GM12864 (cell line): Measurements from ENCODE around the gene OTUD1.

Experiments
- DNase-seq: peaks from one replicate; pipeline ENCODE4 v3.0.0-alpha.2; 2011; ENCODE audit warnings: low read depth
- H3K4me3 ChIP-seq: 2 replicates; pipeline ENCODE4 v1.5.1; 2011; ENCODE audit warnings: mild to moderate bottlenecking, low read depth, low read length, control low read depth
- TF ChIP-seq, protein P1 (sequence below): IDR thresholded peaks from 2 replicates; pipeline ENCODE4 v1.5.1; 2011; ENCODE audit warnings: low read depth, mild to moderate bottlenecking, moderate library complexity, low read length, control low read depth, inconsistent platforms; ENCODE audit errors: missing control alignments

The OTUD1 gene

DNA sequence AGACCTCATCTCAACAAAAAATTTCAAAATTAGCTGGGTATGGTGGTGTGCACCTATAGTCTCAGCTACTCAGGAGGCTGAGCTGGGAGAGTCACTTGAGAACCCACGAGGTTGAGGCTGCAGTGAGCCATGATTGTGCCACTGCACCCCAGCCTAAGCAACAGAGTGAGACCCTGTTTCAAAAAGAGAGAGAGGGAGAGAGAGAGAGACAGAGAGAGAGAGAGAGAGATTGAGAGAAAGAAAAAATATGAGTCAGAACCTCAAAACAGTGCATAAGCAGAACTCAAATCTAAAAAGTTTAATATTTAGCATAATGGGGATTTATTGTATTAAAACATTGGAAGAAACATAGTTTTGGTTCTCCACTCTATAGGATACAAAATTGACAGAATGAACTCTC, 17.5 kb upstream of the OTUD1 start:
- TF ChIP-seq, protein P1, sequence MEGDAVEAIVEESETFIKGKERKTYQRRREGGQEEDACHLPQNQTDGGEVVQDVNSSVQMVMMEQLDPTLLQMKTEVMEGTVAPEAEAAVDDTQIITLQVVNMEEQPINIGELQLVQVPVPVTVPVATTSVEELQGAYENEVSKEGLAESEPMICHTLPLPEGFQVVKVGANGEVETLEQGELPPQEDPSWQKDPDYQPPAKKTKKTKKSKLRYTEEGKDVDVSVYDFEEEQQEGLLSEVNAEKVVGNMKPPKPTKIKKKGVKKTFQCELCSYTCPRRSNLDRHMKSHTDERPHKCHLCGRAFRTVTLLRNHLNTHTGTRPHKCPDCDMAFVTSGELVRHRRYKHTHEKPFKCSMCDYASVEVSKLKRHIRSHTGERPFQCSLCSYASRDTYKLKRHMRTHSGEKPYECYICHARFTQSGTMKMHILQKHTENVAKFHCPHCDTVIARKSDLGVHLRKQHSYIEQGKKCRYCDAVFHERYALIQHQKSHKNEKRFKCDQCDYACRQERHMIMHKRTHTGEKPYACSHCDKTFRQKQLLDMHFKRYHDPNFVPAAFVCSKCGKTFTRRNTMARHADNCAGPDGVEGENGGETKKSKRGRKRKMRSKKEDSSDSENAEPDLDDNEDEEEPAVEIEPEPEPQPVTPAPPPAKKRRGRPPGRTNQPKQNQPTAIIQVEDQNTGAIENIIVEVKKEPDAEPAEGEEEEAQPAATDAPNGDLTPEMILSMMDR: no peak
- H3K4me3 ChIP-seq: no peak overlapping the region
- DNase-seq: no peak

DNA sequence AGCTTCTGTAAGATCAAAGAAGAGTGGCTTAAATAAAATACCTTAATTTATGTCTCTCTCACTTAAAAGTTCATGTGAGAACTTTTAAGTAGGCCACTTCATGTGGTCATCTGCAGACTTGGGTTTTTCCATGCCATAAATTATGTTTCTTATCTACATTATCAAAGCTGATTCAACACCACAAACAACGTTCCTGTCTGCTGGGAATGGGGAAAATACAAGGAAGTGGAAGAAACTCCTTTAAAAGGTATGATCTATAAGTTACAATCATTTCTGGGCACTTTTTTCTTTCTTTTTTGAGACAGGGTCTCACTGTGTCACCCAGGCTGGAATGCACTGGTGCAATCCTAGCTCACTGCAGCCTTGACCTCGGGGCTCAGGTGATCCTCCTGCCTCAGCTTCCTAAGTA, 16.9 kb upstream of the OTUD1 start:
- TF ChIP-seq, protein P1: no peak
- no peak overlapping the region for H3K4me3 ChIP-seq
- DNase-seq: no peak

DNA sequence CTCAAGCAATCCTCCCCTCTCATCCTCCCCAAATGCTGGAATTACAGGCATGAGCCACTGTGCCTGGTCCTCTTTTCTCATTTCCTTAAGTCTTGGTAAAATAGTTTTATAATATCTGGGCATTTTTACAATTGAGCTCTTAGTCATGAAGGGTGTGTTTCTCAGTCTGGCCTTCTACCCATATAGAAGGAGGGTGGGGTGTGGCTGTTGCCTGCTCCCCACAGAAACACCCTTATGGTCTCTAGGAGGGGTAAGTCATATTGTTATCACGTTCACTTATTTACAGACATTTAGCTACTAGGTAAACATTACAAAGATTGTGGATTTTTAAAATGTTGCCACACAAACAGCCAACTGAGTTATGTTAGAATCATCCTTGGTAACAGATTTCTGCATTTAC, 6.7 kb upstream of the OTUD1 start:
- H3K4me3 ChIP-seq: no peak overlapping the region
- no peak for DNase-seq
- TF ChIP-seq, protein P1: no peak

DNA sequence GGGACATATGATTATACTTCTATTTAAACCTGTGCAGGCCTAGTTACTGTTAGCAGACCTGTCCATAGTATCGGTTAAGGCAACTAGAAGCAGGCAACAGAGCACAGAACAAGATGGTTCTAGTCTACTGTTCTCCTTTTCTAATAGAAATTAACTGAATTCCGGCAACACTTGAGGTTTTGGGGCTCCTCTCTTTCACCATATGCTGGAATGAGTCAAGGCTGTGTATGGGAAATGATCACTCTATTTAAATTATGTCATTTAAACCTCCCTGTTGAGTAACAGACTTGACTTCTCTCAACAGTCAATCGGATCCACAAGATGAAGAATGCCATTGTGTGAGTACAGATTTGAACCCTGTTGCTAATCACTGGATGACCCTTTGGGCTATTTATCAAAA, 6.2 kb upstream of the OTUD1 start:
- no peak overlapping the region for H3K4me3 ChIP-seq
- TF ChIP-seq, protein P1: no peak
- no peak for DNase-seq

DNA sequence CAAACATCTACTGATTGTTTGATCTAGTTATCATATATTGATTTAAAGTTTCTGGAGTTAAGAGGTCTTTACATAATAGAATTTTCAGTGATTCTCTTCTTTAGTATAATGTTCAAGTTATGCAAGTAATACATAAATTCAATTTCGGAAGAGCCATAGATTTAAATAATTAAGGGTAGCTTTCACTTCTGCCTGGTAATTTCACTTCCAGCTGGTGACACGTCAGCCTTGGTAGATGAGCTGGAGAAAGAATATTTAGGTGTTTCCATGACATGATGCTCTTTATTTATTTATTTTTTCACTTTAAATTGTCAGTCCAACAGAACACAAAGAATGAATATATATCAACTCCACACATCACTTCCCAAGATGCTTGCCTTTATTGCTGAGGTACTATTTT, 5.2 kb upstream of the OTUD1 start:
- no peak for DNase-seq
- H3K4me3 ChIP-seq: no peak overlapping the region
- TF ChIP-seq, protein P1: no peak

DNA sequence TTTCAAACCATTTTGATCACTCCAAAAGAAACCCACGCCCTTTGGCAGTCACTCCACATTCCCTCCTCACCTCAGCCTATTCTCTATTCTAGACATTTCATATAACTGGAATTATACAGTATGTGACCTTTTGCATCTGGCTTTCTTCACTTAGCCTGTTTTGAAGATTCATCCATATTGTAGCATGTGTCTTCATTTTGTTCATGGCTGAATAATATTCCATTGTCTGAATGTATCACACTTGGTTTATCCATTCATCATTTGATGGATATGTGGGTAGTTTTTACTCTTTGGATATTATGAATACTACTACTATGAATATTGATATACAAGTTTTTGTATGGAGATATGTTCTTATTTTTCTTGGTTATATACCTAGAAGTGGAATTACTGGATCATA, 3.5 kb upstream of the OTUD1 start:
- no peak overlapping the region for H3K4me3 ChIP-seq
- TF ChIP-seq, protein P1: no peak
- no peak for DNase-seq

DNA sequence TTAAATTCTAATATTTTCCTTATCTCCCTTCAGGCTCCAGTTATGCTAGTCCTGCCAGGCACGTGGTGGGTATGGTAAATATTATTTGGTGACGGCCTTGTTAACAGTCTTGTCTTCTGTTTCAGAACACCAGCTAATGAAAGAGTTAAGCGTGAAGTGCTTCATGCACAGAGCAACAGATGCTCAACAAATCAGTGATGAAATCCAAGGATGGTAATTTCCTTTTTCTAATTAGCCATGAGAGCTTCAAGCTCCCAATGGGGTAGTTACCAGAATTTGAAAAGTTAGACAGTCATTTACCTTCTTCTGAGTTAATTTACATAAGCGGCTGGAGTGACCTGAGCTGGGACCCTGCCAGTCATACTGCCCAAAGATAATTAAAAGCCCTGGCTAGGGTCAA, 1.9 kb upstream of the OTUD1 start:
- H3K4me3 ChIP-seq: no peak overlapping the region
- TF ChIP-seq, protein P1: no peak
- no peak for DNase-seq
